ENCODE data around the gene AREG.
A peak's percentile ranks its signal among the peaks of the same experiment; 100 is the strongest.

Gene AREG

GRCh38 chr4:74455361-74456055 lies 10.6 kb downstream of the AREG start:
- no peak for DNase-seq (ENCODE audit: low read depth)
- H3K4me3 ChIP-seq (ENCODE audit: low read depth, low read length) = no peak overlapping the region

DNA sequence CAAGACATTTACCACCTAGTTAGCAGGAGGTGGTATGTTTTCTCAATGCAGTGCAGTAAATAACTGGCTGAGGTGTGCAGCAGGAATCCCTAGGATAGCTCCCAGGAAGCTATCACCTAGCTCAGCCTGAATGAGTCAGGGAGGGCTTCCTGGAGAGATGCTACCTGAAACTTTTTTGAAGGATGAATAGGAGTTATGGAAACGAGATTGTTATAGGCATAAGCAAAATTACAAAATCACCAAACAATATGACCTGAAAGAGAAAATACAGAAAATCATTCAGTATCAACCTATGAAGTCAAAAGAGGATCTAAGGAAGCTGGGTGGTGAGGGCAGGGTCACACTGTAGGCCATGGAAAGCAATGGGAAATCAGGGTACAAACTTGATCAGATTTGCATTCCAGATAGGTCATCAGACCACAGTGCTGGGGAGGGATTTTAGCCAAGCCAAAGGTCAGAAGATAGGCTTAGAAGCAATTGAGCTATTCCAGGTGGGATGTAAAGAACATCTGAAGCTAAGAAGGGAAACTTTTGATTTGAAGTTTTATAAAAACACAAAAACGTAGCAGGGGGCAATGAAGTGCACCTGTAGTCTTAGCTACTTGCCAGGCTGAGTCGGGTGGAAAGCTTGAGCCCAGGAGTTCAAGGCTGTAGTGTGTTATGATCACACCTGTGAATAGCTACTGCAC lies 11.3 kb downstream of the AREG start:
- no peak for DNase-seq (ENCODE audit: low read depth)
- H3K4me3 ChIP-seq (ENCODE audit: low read depth, low read length) = no peak overlapping the region

DNA sequence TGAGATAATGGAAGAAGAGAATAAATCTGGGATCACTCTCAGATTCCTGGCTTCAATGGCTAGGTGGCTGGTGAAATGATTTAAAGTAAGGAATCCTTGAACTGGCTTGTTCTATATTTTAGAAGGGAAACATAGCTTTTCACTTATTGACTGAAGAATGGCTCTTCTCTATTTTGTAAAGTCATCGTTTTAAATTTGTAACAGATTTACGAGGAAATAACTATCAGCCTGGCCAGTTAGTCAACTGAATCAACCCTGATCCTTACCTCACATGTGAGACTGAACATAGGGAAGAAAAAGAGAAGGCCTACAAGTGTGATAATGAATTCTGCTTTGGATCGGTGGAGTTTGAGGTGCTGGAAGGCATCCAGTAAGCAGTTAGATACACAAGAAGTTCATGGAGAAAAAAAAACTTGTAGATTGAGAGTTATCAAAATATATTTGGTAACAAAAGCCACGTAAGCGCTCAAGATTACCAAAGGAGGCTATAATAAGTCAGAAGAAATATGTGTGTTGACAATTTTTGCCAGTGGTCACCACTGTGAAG lies 12.0 kb downstream of the AREG start:
- no peak for DNase-seq (ENCODE audit: low read depth)
- H3K4me3 ChIP-seq (ENCODE audit: low read depth, low read length) = no peak overlapping the region

DNA sequence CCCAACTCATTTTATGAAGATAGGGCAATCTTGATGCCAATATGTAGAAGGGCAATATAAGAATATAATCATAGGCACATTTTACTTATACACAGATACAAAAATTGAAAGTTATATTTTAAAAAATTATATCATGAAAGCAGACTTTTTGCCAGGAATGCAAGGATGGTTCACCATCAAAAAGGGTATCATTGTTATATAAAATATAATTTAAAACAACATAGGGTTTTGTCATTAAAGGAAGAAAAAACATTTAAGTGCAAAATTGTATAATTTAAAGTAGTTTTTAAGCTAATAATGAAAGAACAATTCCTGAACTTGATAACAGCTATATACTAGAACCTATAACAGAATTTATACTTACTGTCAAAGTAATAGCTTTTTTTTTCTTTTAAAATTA lies 15.9 kb downstream of the AREG start:
- H3K4me3 ChIP-seq (ENCODE audit: low read depth, low read length) = no peak overlapping the region
- DNase-seq (ENCODE audit: low read depth) = no peak

GRCh38 chr4:74463123-74463522 lies 18.2 kb downstream of the AREG start:
- no peak for DNase-seq (ENCODE audit: low read depth)
- no peak overlapping the region for H3K4me3 ChIP-seq (ENCODE audit: low read depth, low read length)

- H3K4me3 ChIP-seq (ENCODE audit: low read depth, low read length) = no peak overlapping the region
- no peak for DNase-seq (ENCODE audit: low read depth)
Measured at GRCh38 chr4:74464291-74464690, 19.4 kb downstream of the AREG start.

GRCh38 chr4:74466242-74466641 lies 21.3 kb downstream of the AREG start:
- H3K4me3 ChIP-seq (ENCODE audit: low read depth, low read length) = no peak overlapping the region
- DNase-seq (ENCODE audit: low read depth) = no peak

- DNase-seq (ENCODE audit: low read depth) = no peak
- H3K4me3 ChIP-seq (ENCODE audit: low read depth, low read length) = no peak overlapping the region
Measured at GRCh38 chr4:74471264-74471663, 26.3 kb downstream of the AREG start.

GRCh38 chr4:74473155-74473811 lies 28.3 kb downstream of the AREG start:
- no peak overlapping the region for H3K4me3 ChIP-seq (ENCODE audit: low read depth, low read length)
- peak; percentile 83 for DNase-seq (ENCODE audit: low read depth)

- H3K4me3 ChIP-seq (ENCODE audit: low read depth, low read length) = no peak overlapping the region
- peak; percentile 18 for DNase-seq (ENCODE audit: low read depth)
Measured at GRCh38 chr4:74474345-74475090, 29.6 kb downstream of the AREG start.

DNA sequence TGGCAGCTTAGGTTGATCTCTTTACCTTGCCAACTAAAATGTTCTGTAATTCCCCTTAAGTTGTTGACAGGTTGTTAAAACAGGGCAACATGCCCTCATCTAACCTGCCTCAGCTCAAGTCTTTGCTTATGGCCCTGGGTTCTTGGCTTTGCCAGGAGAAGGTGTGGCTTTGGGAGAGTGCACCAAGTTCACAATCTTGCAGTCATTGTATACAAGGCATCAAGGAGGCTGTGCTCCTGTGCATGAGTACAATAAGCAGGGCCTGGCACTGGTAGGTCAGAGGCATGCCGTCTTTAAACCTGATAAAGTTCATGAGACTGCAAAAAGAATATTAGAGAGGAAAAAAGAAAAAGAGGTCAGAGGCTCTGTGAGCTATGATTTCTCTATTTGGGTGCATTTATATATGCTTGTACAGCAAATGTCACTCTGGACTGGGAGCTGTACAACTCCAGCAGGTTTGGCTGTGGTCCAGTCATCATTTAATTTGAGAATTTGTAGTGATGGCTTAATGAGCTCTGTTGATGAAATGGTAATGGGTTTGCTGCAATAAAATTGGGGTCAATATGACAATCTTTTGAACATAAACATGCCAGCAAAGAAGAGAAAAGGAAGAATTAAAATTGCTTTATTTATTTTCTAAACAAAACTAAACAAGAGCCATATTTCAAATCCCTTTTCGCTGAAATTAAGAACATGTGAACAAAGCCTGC lies 30.3 kb downstream of the AREG start:
- no peak overlapping the region for H3K4me3 ChIP-seq (ENCODE audit: low read depth, low read length)
- DNase-seq (ENCODE audit: low read depth) = no peak

- no peak overlapping the region for H3K4me3 ChIP-seq (ENCODE audit: low read depth, low read length)
- no peak for DNase-seq (ENCODE audit: low read depth)
Measured at GRCh38 chr4:74475946-74476345, 31.0 kb downstream of the AREG start.

DNA sequence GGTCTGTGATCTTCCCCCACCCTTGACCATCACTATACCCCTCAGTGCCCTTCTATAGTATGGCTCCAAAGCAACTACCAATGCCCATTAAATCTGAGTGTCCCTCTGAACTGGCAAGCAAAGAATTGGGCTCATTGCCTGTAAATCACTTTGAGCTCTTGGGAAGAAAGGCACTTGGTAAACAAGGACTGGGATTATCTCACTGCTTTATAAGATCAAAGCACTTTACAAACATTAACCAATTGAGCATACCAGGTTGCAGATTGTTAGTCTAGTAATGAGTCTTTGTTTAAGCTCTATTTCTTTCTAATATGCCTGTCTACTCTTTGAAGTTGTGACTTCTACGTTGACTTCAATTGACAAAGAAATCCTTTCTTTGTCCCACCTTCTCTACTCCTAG lies 34.1 kb downstream of the AREG start:
- DNase-seq (ENCODE audit: low read depth) = no peak
- H3K4me3 ChIP-seq (ENCODE audit: low read depth, low read length) = no peak overlapping the region

- DNase-seq (ENCODE audit: low read depth) = no peak
- no peak overlapping the region for H3K4me3 ChIP-seq (ENCODE audit: low read depth, low read length)
Measured at GRCh38 chr4:74480267-74480666, 35.3 kb downstream of the AREG start.

DNA sequence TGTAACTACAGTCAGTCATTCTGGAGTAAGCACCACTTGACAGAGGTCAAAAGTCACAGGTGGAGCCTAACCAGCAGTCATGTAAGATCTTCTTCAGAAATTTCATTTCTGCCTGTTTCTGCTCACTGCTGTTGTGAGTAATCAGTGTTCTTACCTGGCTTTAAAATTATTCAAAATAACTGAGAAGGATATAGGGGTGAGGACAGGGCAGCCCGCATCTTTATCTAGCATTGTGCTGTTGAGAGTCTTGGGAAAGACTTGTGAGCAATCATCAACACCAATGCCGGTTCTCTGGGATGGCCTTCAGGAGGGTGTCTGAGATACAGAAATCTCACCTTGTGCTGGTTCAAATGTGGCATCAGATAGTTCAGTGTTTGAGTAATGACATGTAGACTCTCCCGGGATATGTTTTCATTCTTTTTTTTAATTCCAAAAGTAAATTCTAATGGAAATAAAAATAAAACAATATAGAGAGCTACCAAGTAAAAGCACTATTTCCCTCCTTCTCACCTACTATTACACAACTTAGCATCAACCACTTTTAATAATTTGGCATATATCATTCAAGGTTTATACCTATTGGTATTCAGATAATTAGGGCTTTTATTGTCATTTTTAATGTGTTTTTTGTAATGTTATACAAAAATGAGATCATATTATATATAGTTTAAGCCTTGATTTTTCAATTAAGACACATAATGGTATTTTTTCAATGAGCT lies 37.1 kb downstream of the AREG start:
- no peak for DNase-seq (ENCODE audit: low read depth)
- H3K4me3 ChIP-seq (ENCODE audit: low read depth, low read length) = no peak overlapping the region

- H3K4me3 ChIP-seq (ENCODE audit: low read depth, low read length) = no peak overlapping the region
- DNase-seq (ENCODE audit: low read depth) = no peak
Measured at GRCh38 chr4:74483226-74483911, 38.4 kb downstream of the AREG start.

DNA sequence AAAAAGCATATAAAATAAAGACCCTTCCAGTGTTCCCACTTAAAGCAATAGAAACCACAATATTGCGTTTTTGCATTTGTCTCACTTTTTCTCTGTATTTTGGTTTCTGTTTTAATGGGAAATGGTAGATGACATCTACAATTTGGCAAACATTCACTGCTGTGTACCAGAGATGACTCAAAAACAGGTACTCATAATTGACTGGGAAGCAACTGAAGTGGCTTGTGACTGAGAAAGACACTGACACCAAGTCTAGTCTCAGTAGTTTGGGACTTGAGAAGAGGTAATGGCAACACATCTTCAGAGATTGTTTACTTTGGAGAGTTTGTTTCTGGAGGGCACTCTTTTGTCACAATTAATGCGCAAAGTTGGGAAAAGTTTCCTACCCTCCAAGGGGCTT lies 42.0 kb downstream of the AREG start:
- H3K4me3 ChIP-seq (ENCODE audit: low read depth, low read length) = no peak overlapping the region
- no peak for DNase-seq (ENCODE audit: low read depth)

- no peak overlapping the region for H3K4me3 ChIP-seq (ENCODE audit: low read depth, low read length)
- DNase-seq (ENCODE audit: low read depth) = no peak
Measured at GRCh38 chr4:74487771-74488170, 42.8 kb downstream of the AREG start.
